ENCODE results near the gene USP53.
"Not testable (repeated sequence)": the region's sequence is repeated elsewhere in the genome, so short reads cannot be mapped to it uniquely, and the experiment has no call there.

USP53 gene

DNA sequence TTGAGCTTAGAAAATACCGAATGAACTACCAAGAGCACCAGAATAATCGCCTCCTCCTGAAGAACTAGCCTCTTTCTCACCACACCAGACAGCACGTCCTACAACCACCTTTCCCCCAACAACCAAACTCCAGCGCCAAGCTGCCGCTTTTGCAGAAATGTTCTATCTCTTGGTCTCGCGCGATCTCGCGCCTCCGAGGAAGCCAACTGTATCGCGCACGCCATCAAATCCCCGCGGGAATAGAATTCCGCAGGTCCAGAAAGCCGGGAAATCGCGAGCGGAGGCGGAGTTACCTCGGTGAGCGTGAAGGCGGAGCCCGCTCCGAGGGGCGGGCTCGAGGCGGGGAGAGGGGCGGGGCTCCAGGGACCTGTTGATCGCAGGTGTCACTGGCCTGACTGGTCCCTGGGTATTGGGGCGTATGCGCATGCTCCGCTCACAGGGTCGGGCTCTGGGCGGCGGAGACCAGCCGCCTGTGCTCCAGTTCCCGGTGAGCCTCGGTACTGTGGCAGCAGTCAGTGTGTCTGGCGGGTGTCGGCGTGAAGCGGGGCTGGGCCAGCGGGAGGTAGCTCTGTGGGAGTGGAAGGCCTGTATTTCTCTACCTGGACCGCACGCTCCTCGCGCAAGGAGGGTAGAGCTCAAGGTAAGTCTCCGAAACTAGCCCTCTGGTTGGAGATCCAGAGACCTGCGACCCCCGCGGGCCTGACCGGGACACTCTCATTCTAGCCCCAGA lies at the start of gene USP53:
TSS of gene USP53 (plus strand) at position 480 of the 730 bp plus-strand sequence. CDS start 27,047 bp downstream, outside the sequence.
- Histone ChIP-seq H3K36me3 (ENCODE audit: insufficient read depth, low read length) (no peaks in the 10 kb centered on the region), H3K9me3 (ENCODE audit: low read depth, low read length) (no peaks in the 10 kb centered on the region), H3K9ac (ENCODE audit: insufficient read length) (peak within 1 kb of the TSS; percentile 92), H3K27ac (peak within 1 kb of the TSS; percentile 45; the same call in 1 of the 2 replicates), H3K4me3 (peak within 1 kb of the TSS; percentile 85)
- peak; percentile 79 for DNase-seq (ENCODE audit: low read depth, low spot score)
- TF ChIP-seq EZH2 (IDR thresholded peaks at IDR 0.05) (no peak), POLR2AphosphoS5 (IDR thresholded peaks at IDR 0.05; ENCODE audit: borderline replicate concordance, low read depth, low read length) (peak; percentile 93), FOXP2 (optimal IDR thresholded peaks at IDR 0.05; ENCODE audit: control extremely low read depth, extremely low read length, insufficient read depth) (no peak)

DNA sequence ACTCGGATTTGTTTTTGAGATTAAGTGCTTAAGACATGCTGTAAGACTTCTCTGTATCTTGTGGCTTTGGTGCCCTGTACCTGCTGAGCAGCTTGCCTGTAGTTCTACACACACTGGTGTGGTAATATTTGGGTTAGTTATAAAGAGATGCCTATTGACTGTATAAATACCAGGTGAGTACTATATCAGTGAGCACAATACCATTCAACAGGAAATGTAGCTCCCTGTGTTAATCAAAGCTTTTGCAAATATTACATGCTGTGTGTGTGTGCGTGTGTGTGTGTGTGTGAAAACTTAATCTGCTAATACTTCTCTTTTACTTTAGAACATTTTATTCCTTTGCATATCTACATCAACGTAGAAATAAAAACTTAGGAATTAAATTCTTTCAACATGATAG lies 46.7 kb upstream of the USP53 start:
- H3K9ac ChIP-seq (ENCODE audit: insufficient read length): no peak overlapping the region
- no peak for DNase-seq (ENCODE audit: low read depth, low spot score)
- no peak overlapping the region for H3K27ac ChIP-seq
- no peaks in the 10 kb centered on the region for H3K9me3 ChIP-seq (ENCODE audit: low read depth, low read length)
- no peaks in the 10 kb centered on the region for H3K36me3 ChIP-seq (ENCODE audit: insufficient read depth, low read length)
- H3K4me3 ChIP-seq: no peak overlapping the region
- TF ChIP-seq FOXP2 (optimal IDR thresholded peaks at IDR 0.05; ENCODE audit: control extremely low read depth, extremely low read length, insufficient read depth) (no peak), EZH2 (IDR thresholded peaks at IDR 0.05) (no peak), POLR2AphosphoS5 (IDR thresholded peaks at IDR 0.05; ENCODE audit: borderline replicate concordance, low read depth, low read length) (no peak)

DNA sequence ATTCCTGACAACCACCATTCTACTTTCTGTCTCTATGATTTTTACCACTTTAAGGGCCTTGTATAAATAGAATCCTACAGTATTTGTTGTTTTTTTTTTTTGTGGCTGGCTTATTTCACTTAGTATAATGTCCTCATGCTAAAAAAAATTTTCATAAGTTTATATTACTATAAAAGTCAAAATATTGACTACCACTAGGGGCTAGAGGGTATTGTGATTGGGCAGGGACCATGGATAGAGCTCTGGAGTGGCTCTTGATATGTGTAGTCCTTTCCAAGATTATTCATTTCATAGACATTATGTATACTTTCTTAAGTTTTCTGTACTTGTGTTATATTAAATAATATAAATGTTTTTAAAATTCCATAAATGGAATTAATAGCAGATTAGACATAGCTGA lies 42.3 kb upstream of the USP53 start:
- Histone ChIP-seq H3K27ac (no peak overlapping the region), H3K36me3 (ENCODE audit: insufficient read depth, low read length) (no peaks in the 10 kb centered on the region), H3K9ac (ENCODE audit: insufficient read length) (no peak overlapping the region), H3K9me3 (ENCODE audit: low read depth, low read length) (no peaks in the 10 kb centered on the region), H3K4me3 (no peak overlapping the region)
- no peak for DNase-seq (ENCODE audit: low read depth, low spot score)
- TF ChIP-seq POLR2AphosphoS5 (IDR thresholded peaks at IDR 0.05; ENCODE audit: borderline replicate concordance, low read depth, low read length) (no peak), EZH2 (IDR thresholded peaks at IDR 0.05) (no peak), FOXP2 (optimal IDR thresholded peaks at IDR 0.05; ENCODE audit: control extremely low read depth, extremely low read length, insufficient read depth) (no peak)

DNA sequence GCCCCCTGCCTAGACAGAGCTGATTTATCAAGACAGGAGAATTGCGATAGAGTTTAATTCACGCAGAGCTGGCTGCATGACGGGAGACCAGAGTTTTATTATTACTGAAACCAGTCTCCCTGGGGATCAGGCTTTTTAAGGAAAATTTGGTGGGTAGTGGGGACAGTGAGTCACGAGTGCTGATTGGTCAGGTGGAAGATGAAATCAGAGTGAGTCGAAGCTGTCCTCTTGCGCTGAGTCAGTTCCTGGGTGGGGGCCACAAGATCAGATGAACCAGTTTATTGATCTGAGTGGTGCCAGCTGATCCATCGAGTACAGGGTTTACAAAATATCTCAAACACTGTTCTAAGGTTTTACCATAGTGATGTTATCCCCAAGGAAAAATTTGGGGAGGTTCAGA lies 40.3 kb upstream of the USP53 start:
- Histone ChIP-seq H3K36me3 (ENCODE audit: insufficient read depth, low read length) (no peaks in the 10 kb centered on the region), H3K4me3 (no peak overlapping the region), H3K27ac (no peak overlapping the region), H3K9ac (ENCODE audit: insufficient read length) (no peak overlapping the region), H3K9me3 (ENCODE audit: low read depth, low read length) (no peaks in the 10 kb centered on the region)
- DNase-seq (ENCODE audit: low read depth, low spot score): no peak
- TF ChIP-seq FOXP2 (optimal IDR thresholded peaks at IDR 0.05; ENCODE audit: control extremely low read depth, extremely low read length, insufficient read depth): no peak
- no peak for TF ChIP-seq POLR2AphosphoS5 (IDR thresholded peaks at IDR 0.05; ENCODE audit: borderline replicate concordance, low read depth, low read length)
- TF ChIP-seq EZH2 (IDR thresholded peaks at IDR 0.05): no peak

- H3K9ac ChIP-seq (ENCODE audit: insufficient read length); H3K9me3 ChIP-seq (ENCODE audit: low read depth, low read length); H3K4me3 ChIP-seq; H3K27ac ChIP-seq; H3K36me3 ChIP-seq (ENCODE audit: insufficient read depth, low read length); DNase-seq (ENCODE audit: low read depth, low spot score): not testable (repeated sequence)
Observed at GRCh38 chr4:119173729-119174361, 38.7 kb upstream of the USP53 start.

DNA sequence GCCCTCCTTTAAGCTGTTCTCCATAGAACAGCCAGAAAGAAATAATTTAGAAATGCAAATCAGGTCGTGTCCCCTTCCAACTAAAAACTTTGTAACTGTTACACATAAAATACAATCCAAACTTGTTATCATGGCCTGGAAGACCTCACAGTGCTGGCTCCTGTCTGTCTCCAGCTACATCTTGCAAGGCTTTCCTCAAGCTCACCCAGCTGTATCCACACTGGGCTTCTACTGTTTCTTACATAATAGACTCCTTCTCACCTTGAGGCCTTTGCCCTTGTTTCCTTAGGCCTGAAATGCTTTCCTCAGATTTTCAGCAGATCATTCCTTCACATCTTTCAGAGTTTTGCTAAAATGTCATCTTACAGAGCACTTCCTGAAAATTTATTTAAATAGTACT lies 33.5 kb upstream of the USP53 start:
- TF ChIP-seq EZH2 (IDR thresholded peaks at IDR 0.05) (no peak), POLR2AphosphoS5 (IDR thresholded peaks at IDR 0.05; ENCODE audit: borderline replicate concordance, low read depth, low read length) (no peak)
- Histone ChIP-seq H3K9ac (ENCODE audit: insufficient read length) (no peak overlapping the region), H3K4me3 (no peak overlapping the region), H3K9me3 (ENCODE audit: low read depth, low read length) (no peaks in the 10 kb centered on the region), H3K36me3 (ENCODE audit: insufficient read depth, low read length) (no peaks in the 10 kb centered on the region), H3K27ac (no peak overlapping the region)
- no peak for DNase-seq (ENCODE audit: low read depth, low spot score)

GRCh38 chr4:119184128-119184527 lies 28.4 kb upstream of the USP53 start:
- TF ChIP-seq EZH2 (IDR thresholded peaks at IDR 0.05): no peak
- no peak for TF ChIP-seq POLR2AphosphoS5 (IDR thresholded peaks at IDR 0.05; ENCODE audit: borderline replicate concordance, low read depth, low read length)
- TF ChIP-seq FOXP2 (optimal IDR thresholded peaks at IDR 0.05; ENCODE audit: control extremely low read depth, extremely low read length, insufficient read depth): no peak
- no peaks in the 10 kb centered on the region for H3K36me3 ChIP-seq (ENCODE audit: insufficient read depth, low read length)

DNA sequence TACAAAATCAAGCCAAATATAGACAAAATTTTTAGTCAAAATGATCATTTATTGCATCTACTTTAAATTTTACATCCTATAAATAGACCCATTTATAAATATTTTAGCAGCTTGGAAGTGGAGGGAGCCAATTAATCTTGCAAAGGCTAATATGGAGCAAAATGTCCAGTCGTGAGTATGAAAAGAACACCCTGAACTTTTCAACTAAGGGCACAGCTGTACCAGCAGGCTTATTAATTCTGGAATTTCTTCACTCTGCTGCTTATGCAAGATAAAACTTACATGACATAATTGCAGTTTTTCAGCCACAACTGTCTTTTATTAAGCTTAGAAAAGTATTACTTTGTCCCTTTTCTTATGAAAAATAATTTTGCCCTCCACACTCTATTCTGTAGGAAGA lies 22.9 kb upstream of the USP53 start:
- Histone ChIP-seq H3K36me3 (ENCODE audit: insufficient read depth, low read length) (no peaks in the 10 kb centered on the region), H3K9me3 (ENCODE audit: low read depth, low read length) (no peaks in the 10 kb centered on the region), H3K4me3 (peak overlapping the region; percentile 19), H3K27ac (peak overlapping the region; percentile 28; the same call in 1 of the 2 replicates), H3K9ac (ENCODE audit: insufficient read length) (peak overlapping the region; percentile 16)
- DNase-seq (ENCODE audit: low read depth, low spot score): no peak
- TF ChIP-seq EZH2 (IDR thresholded peaks at IDR 0.05) (no peak), FOXP2 (optimal IDR thresholded peaks at IDR 0.05; ENCODE audit: control extremely low read depth, extremely low read length, insufficient read depth) (no peak), POLR2AphosphoS5 (IDR thresholded peaks at IDR 0.05; ENCODE audit: borderline replicate concordance, low read depth, low read length) (no peak)

More at GRCh38 chr4:119184128-119184527, 28.4 kb upstream of the USP53 start:
- no peak overlapping the region for H3K9ac ChIP-seq (ENCODE audit: insufficient read length)
- H3K4me3 ChIP-seq: no peak overlapping the region
- no peak overlapping the region for H3K27ac ChIP-seq
- no peaks in the 10 kb centered on the region for H3K9me3 ChIP-seq (ENCODE audit: low read depth, low read length)
- DNase-seq (ENCODE audit: low read depth, low spot score): no peak

All from SK-N-MC (cell line).